Myometrial cell (primary cell): Measurements from ENCODE around the gene OR10H3. TPM values are rescaled to one million over a fixed set of nuclear protein-coding genes. Genes with fewer than 3 reads are reported as not detected.

Experiments used
- total RNA-seq: library from RNA; depleted of rRNA; stranded (reverse); fragments of >200 nt; gene quantifications from 2 replicates; pipeline ENCODE4 v1.2.3, GENCODE V29; 2015

OR10H3 gene, protein sequence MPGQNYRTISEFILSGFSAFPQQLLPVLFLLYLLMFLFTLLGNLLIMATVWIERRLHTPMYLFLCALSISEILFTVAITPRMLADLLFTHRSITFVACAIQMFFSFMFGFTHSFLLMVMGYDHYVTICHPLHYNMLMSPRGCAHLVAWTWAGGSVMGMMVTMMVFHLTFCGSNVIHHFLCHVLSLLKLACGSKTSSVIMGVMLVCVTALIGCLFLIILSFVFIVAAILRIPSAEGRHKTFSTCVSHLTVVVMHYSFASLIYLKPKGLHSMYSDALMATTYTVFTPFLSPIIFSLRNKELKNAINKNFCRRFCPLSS
- not detected in 2 replicates for total RNA-seq

DNA sequence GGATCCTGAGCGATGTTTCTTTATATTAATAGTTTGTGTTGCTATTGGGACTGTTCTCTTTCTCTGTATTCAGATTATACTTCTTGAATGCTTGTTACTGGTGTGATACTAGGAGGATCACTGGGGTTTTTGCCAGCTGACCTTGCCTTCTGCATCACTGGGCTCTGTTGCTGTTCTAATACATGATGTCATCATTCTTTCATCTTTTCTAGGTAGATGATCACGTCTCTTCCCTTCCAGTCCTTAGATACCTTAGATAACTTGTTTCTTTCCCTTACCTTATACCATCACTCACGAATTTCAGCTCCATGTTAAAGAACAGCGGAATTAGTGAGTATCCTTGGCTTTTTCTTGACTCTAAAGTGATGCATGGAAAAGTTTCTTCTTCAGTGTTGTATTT lies at the start of gene OR10H3:
Gene OR10H3, plus strand, starts transcription at position 264 of the 400 bp plus-strand sequence. CDS start 3,408 bp downstream, outside the sequence.

DNA sequence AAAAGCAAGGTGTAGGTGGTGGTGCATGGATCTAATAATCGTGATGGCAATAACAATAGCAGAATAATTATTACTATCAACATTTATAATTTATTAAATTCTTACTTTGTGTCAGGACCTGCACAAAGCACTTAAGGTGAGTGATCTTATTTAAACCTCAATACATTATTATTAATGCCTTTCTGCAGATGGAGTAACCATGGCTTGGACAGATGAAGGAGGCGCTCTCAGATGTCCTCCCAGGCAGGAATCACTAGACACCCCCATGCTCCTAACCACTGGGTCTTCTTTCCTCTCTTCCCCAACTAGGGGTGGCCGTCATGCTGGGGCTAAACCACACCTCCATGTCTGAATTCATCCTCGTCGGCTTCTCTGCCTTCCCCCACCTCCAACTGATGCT lies 10.1 kb upstream of the OR10H3 start, which contains the start of gene OR10H2:
Gene OR10H2, plus strand, starts transcription at position 301 of the 400 bp plus-strand sequence. Its CDS starts 20 bp downstream, at position 321.

DNA sequence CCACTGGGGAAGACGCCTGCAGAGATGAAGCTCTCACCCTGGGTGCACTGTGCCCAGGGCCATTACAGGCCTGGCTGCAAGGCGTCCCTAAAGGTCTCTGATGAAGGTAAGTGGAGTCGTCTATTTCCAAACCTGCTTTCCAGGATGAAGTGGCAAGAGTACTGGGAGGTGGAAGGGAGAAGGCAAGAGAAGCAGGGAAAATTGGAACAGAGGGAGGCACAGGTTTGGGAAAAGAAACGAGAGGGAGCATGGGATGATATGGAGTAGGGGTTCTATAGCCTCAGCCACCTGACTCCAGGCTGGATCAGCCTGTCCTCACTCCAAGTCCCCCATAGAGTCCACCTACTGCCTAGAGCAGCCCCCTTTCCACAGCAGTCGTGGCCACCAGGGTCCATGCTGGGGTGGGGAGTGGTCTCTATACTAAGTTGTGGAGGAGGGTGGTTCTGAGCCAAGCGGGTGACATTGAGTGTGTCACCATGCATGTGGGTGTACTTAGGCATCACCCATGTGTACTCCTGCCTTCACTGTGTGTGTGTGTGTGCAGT lies 49.9 kb downstream of the OR10H3 start, which contains the start of gene OR10H5:
Gene OR10H5, plus strand, starts transcription at position 51 of the 545 bp plus-strand sequence. CDS start 6,388 bp downstream, outside the sequence.

Other genes starting within 250 kb of the OR10H3 start
- gene CYP4F22, start 229.5 kb upstream of the OR10H3 start, total RNA-seq = not detected in 2 replicates
- not detected in 2 replicates for gene CYP4F8, start 122.8 kb upstream of the OR10H3 start, total RNA-seq
- not detected in 2 replicates for gene CYP4F3, start 97.1 kb upstream of the OR10H3 start, total RNA-seq
- not detected in 2 replicates for gene CYP4F12, start 64.9 kb upstream of the OR10H3 start, total RNA-seq
- gene OR10H2, start 10.0 kb upstream of the OR10H3 start, total RNA-seq = not detected in 2 replicates
- gene OR10H5, start 49.7 kb downstream of the OR10H3 start, total RNA-seq = not detected in 2 replicates
- not detected in 2 replicates for gene OR10H1, start 77.7 kb downstream of the OR10H3 start, total RNA-seq
- not detected in 2 replicates for gene CYP4F2, start 160.1 kb downstream of the OR10H3 start, total RNA-seq
- not detected in 2 replicates for gene CYP4F11, start 196.5 kb downstream of the OR10H3 start, total RNA-seq
- not detected in 2 replicates for gene OR10H4, start 211.0 kb downstream of the OR10H3 start, total RNA-seq